GM18519 (cell line): Measurements from ENCODE around the gene XRCC2.
"Not testable (repeated sequence)": the region's sequence is repeated elsewhere in the genome, so short reads cannot be mapped to it uniquely, and the experiment has no call there.

Experiments
- ATAC-seq: cut with Tn5 transposase; IDR thresholded peaks from one replicate; pipeline ENCODE4 v1.9.1; 2021; ENCODE audit warnings: mild to moderate bottlenecking, moderate library complexity; ENCODE audit not compliant: unreplicated experiment, low FRiP score

XRCC2 gene

GRCh38 chr7:152666078-152666477 lies 9.9 kb downstream of the XRCC2 start:
- ATAC-seq, result no peak

GRCh38 chr7:152664636-152665035 lies 11.3 kb downstream of the XRCC2 start:
- ATAC-seq, result no peak

DNA sequence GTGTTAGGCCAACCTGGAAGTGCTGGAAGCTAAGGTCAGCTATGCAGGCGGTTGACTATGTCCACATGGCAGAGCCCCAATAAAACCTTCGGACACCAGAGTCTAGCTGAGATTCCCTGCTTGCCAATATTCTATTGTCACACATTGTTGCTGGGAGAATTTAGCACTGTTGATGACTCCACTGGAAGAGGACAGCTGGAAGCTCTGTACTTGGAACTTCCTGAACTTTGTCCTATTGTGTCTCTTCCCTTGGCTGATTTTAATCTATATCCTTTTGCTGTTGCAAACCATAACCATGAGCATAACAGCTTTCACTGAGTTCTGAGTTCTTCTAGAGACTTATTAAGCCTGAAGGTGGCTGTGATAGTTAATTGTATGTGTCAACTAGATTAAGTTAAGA lies 12.0 kb downstream of the XRCC2 start:
- no peak for ATAC-seq

- no peak for ATAC-seq
Observed at GRCh38 chr7:152663148-152663740, 12.7 kb downstream of the XRCC2 start.

DNA sequence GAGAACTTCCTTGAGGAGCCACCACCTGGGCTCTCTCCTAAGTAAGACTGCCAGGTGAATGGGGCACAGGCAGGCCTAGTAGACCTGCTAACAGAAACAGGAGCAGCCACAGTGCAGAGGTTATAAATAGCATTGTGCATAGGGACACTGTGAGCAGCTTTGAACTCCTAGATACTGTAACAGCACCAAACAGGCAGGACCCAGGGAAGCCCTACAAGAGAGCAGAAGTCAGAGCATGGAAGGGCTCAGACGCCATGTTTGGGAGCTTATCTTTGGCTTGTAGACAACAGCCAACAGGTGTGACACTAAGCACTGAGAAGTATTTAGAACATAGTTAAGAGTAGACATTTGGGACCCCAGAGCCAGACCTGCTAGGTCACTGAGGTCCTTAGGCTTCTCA lies 14.5 kb downstream of the XRCC2 start:
- ATAC-seq, result no peak

DNA sequence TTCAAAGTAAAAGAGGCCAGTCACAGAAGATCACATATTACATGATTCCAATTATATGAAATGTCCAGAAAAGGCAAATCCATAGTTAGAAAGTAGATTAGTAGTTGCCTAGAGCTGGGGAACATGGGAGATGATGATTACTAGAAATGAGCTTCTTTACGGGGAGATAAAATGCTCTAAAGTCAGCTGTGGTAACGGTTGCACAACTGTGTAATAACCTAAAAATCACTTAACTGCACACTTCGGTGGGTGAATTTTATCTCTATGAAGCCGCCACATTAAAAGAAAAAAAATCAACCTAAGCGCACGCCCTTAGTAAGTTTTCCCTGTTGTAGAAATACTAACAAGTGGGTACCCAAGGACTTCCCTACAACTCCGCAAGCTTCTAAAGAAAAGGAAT lies 15.9 kb downstream of the XRCC2 start:
- no peak for ATAC-seq

GRCh38 chr7:152654971-152655370 lies 21.0 kb downstream of the XRCC2 start:
- ATAC-seq, result no peak

- no peak for ATAC-seq
Observed at GRCh38 chr7:152649220-152649619, 26.7 kb downstream of the XRCC2 start.

DNA sequence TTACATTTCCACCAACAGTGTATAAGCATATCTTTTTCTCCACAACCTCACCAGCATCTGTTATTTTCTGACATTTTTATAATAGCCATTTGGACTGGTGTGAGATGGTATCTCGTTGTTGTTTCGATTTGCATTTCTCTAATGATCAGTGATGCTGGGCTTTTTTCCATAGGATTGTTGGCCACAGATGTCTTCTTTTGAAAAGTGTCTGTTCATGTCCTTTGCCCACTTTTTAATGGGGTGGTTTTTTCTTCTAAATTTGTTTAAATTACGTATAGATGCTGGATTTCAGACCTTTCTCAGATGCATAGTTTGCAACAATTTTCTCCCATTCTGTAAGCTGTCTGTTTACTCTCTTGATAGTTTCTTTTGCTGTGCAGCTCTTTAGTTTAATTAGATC lies 28.9 kb downstream of the XRCC2 start:
- no peak for ATAC-seq

DNA sequence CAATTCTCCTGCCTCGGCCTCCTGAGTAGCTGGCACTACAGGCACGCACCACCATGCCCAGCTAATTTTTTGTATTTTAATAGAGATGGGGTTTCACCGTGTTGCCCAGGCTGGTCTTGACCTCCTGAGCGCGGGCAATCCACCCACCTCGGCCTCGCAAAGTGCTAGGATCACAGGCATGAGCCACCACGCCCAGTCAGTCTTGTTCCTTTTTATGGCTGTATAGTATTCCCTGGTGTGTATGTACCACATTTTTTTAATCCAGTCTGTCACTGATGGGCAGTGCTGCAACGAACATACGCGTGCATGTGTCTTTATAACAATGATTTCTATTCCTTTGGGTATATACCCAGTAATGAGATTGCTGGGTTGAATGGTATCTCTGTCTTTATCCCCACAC lies 29.4 kb downstream of the XRCC2 start:
- ATAC-seq, result not testable (repeated sequence)

GRCh38 chr7:152643979-152644559 lies 31.9 kb downstream of the XRCC2 start:
- no peak for ATAC-seq

- no peak for ATAC-seq
Observed at GRCh38 chr7:152641384-152641783, 34.6 kb downstream of the XRCC2 start.

GRCh38 chr7:152640829-152641228 lies 35.1 kb downstream of the XRCC2 start:
- ATAC-seq, result no peak

DNA sequence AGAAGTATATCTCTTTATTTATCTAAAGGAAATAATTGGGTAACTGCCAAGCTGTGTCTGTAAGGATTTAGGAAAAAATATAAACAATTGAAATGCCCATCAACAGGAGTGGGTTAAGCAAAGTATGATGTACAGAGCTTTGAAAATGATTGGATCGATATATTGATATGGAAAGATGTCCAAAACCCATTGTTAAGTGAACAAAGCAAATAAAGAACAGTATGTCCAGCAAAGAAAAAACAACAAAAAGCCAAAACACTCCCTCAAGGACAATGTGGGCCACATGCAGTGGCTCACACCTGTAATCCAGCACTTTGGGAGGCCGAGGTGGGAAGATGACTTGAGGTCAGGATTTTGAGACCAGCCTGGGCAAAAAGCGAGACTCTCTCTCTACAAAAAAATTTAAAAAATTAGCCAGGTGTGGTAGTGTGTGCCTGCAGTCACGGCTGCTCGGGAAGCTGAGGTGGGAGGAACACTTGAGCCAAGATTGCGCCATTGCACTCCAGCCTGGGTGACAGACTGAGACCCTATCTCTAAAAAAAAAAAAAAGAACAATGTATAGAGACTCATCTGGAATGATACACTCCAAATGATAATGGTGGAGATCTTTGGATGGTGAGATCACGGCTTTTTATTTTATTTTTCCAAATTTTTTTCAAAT lies 37.9 kb downstream of the XRCC2 start:
- ATAC-seq, result no peak

GRCh38 chr7:152637161-152637560 lies 38.8 kb downstream of the XRCC2 start:
- no peak for ATAC-seq

DNA sequence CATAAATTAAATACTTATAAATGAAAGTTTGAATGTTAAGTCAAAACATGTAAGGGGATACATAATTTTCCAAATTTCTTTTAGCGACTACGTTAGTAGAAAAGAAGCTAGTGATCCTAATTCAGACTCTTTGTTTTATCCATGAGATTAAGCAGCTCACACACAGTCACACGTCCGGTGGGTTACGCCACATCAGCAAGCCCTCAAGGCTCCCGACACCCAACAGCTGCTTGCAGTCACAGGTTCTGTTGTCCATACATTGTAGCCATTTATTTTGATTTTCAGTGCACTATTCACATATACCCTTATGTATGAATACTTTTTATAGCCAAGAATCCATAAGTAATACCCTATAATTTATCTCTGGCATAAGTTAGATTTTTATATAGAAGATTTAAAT lies 39.5 kb downstream of the XRCC2 start:
- no peak for ATAC-seq

DNA sequence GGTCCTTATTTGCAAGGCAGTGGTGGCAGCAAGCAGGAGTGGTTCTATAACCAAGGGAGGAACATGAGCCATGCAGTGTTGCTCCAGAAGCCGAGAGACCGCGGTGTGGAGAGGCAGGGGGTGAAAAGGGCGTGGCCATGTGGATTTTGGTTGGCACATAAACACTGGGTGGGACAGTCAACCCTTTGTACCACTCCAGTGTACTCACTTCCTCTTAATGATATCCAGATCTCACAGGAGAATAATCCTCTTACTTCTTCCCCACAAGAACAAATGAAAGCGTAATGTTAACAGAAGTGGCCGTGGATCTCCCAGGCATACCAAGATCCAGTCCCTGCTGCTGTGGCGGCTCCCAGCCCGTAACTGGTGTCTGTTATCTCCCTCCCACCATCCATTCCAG lies 42.4 kb downstream of the XRCC2 start:
- ATAC-seq, result no peak

- ATAC-seq, result no peak
Observed at GRCh38 chr7:152633072-152633471, 42.9 kb downstream of the XRCC2 start.

DNA sequence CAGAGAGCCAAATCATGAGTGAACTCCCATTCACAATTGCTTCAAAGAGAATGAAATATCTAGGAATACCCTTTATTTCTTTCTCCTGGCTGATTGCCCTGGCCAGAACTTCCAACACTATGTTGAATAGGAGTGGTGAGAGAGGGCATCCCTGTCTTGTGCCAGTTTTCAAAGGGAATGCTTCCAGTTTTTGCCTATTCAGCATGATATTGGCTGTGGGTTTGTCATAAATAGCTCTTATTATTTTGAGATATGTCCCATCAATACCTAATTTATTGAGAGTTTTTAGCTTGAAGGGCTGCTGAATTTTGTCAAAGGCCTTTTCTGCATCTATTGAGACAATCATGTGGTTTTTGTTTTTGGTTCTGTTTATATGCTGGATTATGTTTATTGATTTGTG lies 47.2 kb downstream of the XRCC2 start:
- not testable (repeated sequence) for ATAC-seq

GRCh38 chr7:152624228-152624627 lies 51.7 kb downstream of the XRCC2 start:
- no peak for ATAC-seq

DNA sequence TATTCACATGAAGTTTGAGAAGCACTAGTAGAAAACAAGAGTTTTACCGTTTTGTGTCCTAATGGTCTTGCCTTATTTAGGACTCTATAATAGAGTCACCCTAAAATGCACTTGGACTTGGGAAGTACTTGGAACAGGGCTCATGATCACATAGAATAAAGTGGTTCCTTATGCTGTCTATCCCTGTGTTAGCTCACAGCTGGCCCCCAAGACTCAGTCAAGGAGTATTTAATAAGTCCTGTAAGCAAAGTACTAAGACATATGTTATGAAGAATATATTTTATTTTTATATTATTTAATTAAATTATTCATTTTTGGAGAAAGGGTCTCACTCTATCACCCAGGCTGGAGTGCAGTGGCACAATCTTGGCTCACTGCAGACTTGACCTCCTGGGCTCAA lies 54.5 kb downstream of the XRCC2 start:
- no peak for ATAC-seq

GRCh38 chr7:152619027-152619739 lies 56.8 kb downstream of the XRCC2 start:
- ATAC-seq, result no peak
